GM23338 (cell line): ENCODE data around the gene PKM. TPM values are rescaled to one million over a fixed set of nuclear protein-coding genes. Genes with fewer than 3 reads are reported as not detected.

Experiments
- ATAC-seq: fragments of 200-7000 bp; cut with Tn5 transposase; 3 replicates; pipeline ENCODE4 v1.9.1; 2020
- DNase-seq: peaks from one replicate; pipeline ENCODE4 v3.0.0-alpha.2; 2015; ENCODE audit warnings: low spot score
- H2AFZ ChIP-seq: fragments of 200-600 bp; sonication (generic); 2 replicates; pipeline ENCODE4 v1.8.0; 2016; ENCODE audit warnings: antibody characterized with exemption, mild to moderate bottlenecking, moderate library complexity
- H3F3A ChIP-seq: fragments of 200-600 bp; sonication (generic); replicated peaks from 2 replicates; pipeline ENCODE4 v1.8.0; 2017; ENCODE audit warnings: antibody characterized with exemption, mixed run types, low read depth
- H3K27ac ChIP-seq: fragments of 200-600 bp; sonication (generic); 2 replicates; pipeline ENCODE4 v1.6.1; 2016; ENCODE audit warnings: low read depth
- H3K27me3 ChIP-seq: fragments of 200-600 bp; sonication (generic); 2 replicates; pipeline ENCODE4 v1.8.0; 2016; ENCODE audit warnings: mild to moderate bottlenecking, mixed run types, moderate library complexity; ENCODE audit not compliant: insufficient read depth
- H3K36me3 ChIP-seq: fragments of 200-600 bp; sonication (generic); 2 replicates; pipeline ENCODE4 v1.8.0; 2016; ENCODE audit warnings: mild to moderate bottlenecking; ENCODE audit not compliant: insufficient read depth
- H3K4me1 ChIP-seq: fragments of 200-600 bp; sonication (generic); 2 replicates; pipeline ENCODE4 v1.8.0; 2016; ENCODE audit warnings: mild to moderate bottlenecking, moderate library complexity; ENCODE audit not compliant: insufficient read depth
- H3K4me2 ChIP-seq: fragments of 200-600 bp; sonication (generic); 2 replicates; pipeline ENCODE4 v1.7.1; 2017; ENCODE audit warnings: mixed run types
- H3K4me3 ChIP-seq: fragments of 200-600 bp; sonication (generic); 2 replicates; pipeline ENCODE4 v1.6.1; 2016; ENCODE audit warnings: mixed run types
- H3K79me2 ChIP-seq: fragments of 200-600 bp; sonication (generic); replicated peaks from 2 replicates; pipeline ENCODE4 v1.8.0; 2017; ENCODE audit warnings: mild to moderate bottlenecking; ENCODE audit not compliant: insufficient read depth
- H3K9me2 ChIP-seq: fragments of 200-600 bp; sonication (generic); 2 replicates; pipeline ENCODE4 v1.8.0; 2017; ENCODE audit not compliant: insufficient read depth
- H4K20me1 ChIP-seq: fragments of 200-600 bp; sonication (generic); replicated peaks from 2 replicates; pipeline ENCODE4 v1.8.0; 2017; ENCODE audit warnings: mild to moderate bottlenecking; ENCODE audit not compliant: insufficient read depth
- H3K27ac Mint-ChIP-seq: 2 replicates; pipeline ENCODE4 v1.8.0; 2020; ENCODE audit warnings: inconsistent platforms, mild to moderate bottlenecking, moderate library complexity, mixed read lengths
- H3K27me3 Mint-ChIP-seq: 3 replicates; pipeline ENCODE4 v1.8.0; 2022; ENCODE audit warnings: low read depth, mild to moderate bottlenecking, moderate library complexity, mixed read lengths, inconsistent platforms; ENCODE audit not compliant: insufficient read depth, poor library complexity
- H3K36me3 Mint-ChIP-seq: 3 replicates; pipeline ENCODE4 v1.8.0; 2021; ENCODE audit warnings: low read depth, mild to moderate bottlenecking, inconsistent platforms, moderate library complexity, mixed read lengths
- H3K4me1 Mint-ChIP-seq: 3 replicates; pipeline ENCODE4 v1.8.0; 2020; ENCODE audit warnings: mild to moderate bottlenecking, inconsistent platforms, mixed read lengths
- H3K4me3 Mint-ChIP-seq: 3 replicates; pipeline ENCODE4 v1.8.0; 2021; ENCODE audit warnings: moderate library complexity, mild to moderate bottlenecking, inconsistent platforms, mixed read lengths
- H3K9me3 Mint-ChIP-seq: 3 replicates; pipeline ENCODE4 v1.8.0; 2020; ENCODE audit warnings: moderate library complexity, mild to moderate bottlenecking, inconsistent platforms, mixed read lengths
- CTCF ChIP-seq, 2 experiments: fragments of 200-600 bp in 1 of 2; sonication (generic) in 1 of 2; conservative IDR thresholded peaks; 2 replicates each; pipeline versions ENCODE4 v1.5.1 to v1.6.1; 2016 to 2017; ENCODE audit warnings: antibody characterized with exemption in 2 of 2, low read depth in 2 of 2, mild to moderate bottlenecking in 2 of 2, moderate library complexity in 1 of 2
- ETS1 ChIP-seq: IDR thresholded peaks from 2 replicates; pipeline ENCODE4 v1.6.1; 2016; ENCODE audit warnings: antibody characterized with exemption
- EZH2phosphoT487 ChIP-seq: fragments of 200-600 bp; sonication (generic); IDR thresholded peaks from one replicate; pipeline ENCODE4 v1.8.1; 2018; ENCODE audit warnings: antibody characterized with exemption; ENCODE audit not compliant: unreplicated experiment
- NANOG ChIP-seq: IDR thresholded peaks from 2 replicates; pipeline ENCODE4 v1.6.1; 2016; ENCODE audit warnings: antibody characterized with exemption, borderline replicate concordance
- STAT1 ChIP-seq: IDR thresholded peaks from one replicate; pipeline ENCODE4 v1.6.1; 2016; ENCODE audit warnings: antibody characterized with exemption; ENCODE audit not compliant: unreplicated experiment
- ZNF114 ChIP-seq: fragments of 250-450 bp; sonication (Bioruptor Pico); IDR thresholded peaks from 2 replicates; pipeline ENCODE4 v1.5.0; 2020; ENCODE audit warnings: mild to moderate bottlenecking, moderate library complexity
- ZNF331 ChIP-seq: fragments of 250-450 bp; sonication (Bioruptor Pico); IDR thresholded peaks from 2 replicates; pipeline ENCODE4 v1.5.0; 2020; ENCODE audit warnings: low read depth, mild to moderate bottlenecking, moderate library complexity
- ZNF462 ChIP-seq: fragments of 250-450 bp; sonication (Bioruptor Pico); IDR thresholded peaks from 2 replicates; pipeline ENCODE4 v1.5.0; 2020; ENCODE audit warnings: mild to moderate bottlenecking, moderate library complexity
- polyA plus RNA-seq: library from polyadenylated mRNA; unstranded; fragments of >200 nt; fragmentation: Nextera tagmentation; extraction: Ambion mirVana; gene quantifications from 2 replicates; pipeline ENCODE4 v1.2.1, GENCODE V29; 2016
- total RNA-seq: library from RNA; depleted of rRNA; stranded (reverse); fragments of >200 nt; shearing (Covaris generic); gene quantifications from 2 replicates; pipeline ENCODE4 v1.2.3, GENCODE V29; 2014

The PKM gene
- total and polyA plus RNA-seq, 2 experiments from 2014 or later, result 432 to 1,137 TPM

- Histone ChIP-seq H3K4me1 (no peaks in the 10 kb centered on the region), H3K36me3 (peaks cover 56% of the 10 kb centered on the region), H3K79me2 (peaks cover 4% of the 10 kb centered on the region), H4K20me1 (peaks cover 25% of the 10 kb centered on the region), H3K4me3 (no peak overlapping the region), H3K4me2 (no peak overlapping the region), H3K27me3 (no peaks in the 10 kb centered on the region), H2AFZ (no peak overlapping the region), H3K9me2 (no peaks in the 10 kb centered on the region), H3K27ac (no peak overlapping the region), H3F3A (no peaks in the 10 kb centered on the region; the same call in 1 of the 2 replicates)
- Mint-ChIP-seq H3K4me3 (no peak overlapping the region), H3K9me3 (no peaks in the 10 kb centered on the region), H3K27ac (no peak overlapping the region), H3K36me3 (peaks cover 61% of the 10 kb centered on the region), H3K4me1 (no peaks in the 10 kb centered on the region), H3K27me3 (no peaks in the 10 kb centered on the region)
- DNase-seq (no peak), ATAC-seq (no peak)
- TF ChIP-seq CTCF (conservative IDR thresholded peaks at IDR 0.05; ENCODE audit: low read depth in 2 of 2) (no peak), ZNF331 (CRISPR knock-in tag) (no peak), EZH2phosphoT487 (no peak), ZNF462 (CRISPR knock-in tag) (no peak), ZNF114 (CRISPR knock-in tag) (no peak), ETS1 (no peak), STAT1 (no peak), NANOG (no peak)
Observed at GRCh38 chr15:72265031-72265430, 34.0 kb upstream of the PKM start.
